Right forelimb (tissue), 1 donor: ENCODE measurements around the gene FOSB.

Experiments used
- DNase-seq: peaks from one replicate; pipeline ENCODE4 v3.0.0-alpha.2; 2018

Gene FOSB

DNA sequence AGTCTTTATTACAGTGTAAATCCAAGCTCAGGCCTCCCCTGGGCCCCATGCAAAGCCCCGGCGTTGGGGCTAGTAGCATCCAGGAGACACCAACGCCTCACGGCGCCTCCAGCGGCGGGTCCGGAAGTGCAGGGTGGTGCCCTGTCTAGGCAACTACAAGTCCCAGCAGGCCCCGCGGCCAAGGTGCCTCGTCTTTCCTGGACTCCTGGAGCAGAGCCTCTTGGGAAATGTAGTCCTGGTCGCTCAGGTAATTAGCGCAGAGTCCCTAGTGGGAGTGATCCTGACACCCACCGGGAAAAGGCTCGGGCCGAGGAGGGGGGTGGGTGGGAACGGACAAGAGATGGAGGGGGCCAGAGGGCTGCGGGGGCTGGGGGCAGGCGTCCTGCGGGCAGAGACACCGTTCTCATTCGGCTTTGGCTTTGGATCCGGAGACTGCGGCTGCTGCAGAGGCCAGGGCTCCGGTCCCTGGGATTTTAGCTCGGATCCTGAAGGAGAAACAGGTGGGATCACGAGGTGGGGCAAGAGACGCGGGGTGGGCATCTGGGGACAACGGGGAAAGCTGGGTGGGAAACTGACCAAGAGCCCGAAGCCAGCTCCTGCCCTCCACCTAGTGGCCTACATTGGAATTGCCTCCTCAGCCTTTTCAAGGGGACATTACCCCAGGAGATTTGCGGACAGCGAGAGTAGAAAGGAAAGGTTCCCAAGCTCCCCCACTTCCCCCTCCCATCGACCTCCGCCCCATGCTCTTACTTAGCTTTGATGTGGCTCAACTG lies 17.7 kb downstream of the FOSB start:
- DNase-seq, result peak; percentile 97

DNA sequence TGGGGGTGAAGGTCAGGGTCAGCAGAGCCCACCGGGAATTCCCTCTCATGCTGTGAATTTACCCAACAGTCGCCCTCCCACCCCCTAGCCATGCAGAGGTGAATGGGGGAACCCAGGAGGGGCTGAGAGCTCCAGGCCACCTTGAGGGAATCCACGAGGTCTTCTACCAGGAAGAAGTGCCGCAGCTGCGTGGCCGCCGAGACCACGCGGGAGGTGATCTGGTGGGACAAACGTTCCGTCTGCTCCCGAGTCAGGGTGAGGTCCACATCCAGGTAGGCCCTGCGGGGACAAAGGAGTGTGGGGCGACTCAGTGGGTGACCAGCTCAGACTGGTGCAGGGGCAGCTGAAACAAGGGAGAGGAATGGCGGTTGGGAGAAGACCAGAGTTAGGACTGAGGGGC lies 20.9 kb downstream of the FOSB start:
- DNase-seq, result no peak

DNA sequence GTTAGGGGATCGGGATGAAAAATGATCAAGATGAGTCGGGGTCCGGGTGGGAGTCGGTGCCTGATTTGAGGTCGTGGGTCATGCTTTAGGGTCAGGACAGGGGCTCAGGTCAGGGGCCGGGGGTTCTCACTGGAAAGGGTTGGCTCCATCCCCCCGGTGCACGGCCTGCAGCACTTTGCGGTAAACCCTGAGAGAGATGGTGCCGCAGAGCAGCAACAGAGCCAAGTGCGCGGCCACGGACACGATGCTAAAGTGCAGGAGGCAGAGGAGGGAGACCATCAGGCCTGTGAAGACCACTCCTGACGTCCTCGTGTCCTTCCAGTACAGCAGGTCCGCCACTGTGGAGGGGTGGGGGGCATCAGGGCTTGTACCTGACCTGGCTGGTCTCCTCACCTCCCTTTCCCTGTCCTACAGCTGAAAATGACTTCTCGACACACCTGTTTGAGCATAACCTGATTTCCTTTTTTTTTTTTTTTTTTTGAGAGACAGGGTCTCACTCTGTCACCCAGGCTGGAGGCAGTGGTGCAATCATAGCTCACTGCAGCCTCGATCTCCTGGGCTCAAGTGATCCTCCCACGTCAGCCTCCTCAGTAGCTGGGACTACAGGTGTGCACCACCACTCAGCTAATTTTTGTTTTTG lies 21.5 kb downstream of the FOSB start:
- DNase-seq, result no peak

DNA sequence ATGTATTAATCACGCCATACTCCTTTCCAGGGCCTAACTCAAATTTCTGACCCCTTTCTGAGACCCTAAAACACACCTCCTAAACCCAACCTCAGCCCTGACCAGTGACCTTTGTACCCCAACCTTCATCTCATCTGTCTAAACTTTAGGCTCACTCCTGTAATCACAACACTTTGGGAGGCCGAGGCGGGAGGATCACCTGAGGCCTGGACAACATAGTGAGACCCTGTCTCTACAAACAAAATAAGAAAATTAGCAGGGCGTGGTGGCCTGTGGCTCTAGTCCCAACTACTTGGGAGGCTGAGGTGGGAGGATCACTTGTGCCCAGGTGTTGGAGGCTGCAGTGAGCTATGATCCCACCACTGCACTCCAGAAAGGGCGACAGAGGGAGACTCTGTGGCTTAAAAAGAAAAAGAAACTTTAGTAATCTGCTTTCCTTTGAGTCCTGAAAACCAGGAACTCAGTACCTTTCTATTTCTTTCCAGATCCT lies 24.4 kb downstream of the FOSB start:
- DNase-seq, result no peak

DNA sequence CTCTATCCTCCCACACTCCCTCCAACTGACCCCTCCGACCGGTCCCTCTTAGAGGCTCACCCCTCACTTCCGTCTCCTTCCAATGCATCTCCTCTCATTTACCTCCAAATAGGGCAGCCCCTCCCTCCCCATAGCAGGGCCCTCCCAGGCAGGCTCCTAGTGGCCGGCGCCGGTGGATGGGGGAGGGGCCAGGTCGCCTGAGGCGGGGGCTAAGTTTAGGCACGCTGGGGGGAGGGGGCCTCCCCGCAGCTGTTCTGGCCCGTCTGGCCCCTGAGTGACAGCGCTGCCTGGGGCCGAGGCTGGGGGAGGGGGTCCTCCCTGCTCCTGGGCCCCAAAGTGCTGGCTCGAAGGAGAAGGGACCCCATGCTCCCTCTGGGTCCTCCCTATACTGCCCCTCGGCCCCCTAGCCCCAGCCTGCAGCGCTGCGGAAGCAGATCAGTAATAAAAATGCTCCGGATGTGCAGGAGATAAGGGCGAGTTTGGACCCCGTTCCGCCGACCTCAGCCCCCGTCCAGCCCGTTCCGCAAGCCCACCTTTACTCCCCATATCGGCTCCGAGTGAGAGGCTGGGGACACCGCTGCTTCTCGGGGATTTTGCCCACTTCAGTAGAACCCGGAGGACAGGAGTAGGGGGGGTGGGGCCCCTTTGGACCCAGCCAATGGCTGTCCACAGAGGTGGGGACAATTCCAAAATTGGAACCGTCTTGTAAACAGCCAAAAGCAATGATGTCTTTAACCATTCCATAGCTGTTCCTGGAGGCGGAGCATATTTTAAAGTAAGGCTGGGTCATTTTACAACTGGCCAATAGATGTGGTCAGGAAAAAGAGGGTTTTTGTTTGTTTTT lies 25.1 kb downstream of the FOSB start:
- DNase-seq, result peak; percentile 78

DNA sequence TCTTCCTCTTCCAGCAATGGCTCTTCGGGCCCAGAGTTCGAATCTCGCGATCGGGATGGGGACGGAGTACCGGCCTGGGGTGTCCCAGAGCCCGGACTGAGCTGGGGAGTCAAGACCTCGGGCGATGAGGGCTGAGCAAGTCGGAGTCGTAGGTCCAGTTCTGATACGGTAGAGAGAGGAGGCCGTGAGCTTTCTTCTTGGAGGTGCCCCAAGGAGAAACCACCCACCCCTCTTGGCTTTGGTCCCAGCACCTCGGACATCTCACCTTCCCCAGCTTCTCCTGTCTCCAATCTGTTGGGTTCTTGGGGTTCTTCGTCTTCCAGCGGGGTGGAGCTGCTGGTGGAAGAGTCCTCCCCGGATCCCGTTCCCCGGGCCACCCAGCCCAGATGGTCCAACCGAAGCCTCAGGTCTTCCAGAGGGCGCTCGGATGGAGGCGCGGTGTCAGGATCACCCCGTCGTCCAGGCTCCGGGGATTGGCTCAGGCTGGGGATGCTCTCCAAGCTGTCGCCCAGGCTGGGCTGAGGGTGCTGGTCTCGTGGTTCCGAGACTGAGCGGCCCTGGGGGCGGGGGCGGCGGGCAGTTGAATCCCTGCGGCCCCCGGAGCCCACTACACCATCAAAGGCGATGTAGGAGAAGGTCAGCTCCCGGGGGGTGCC lies 26.6 kb downstream of the FOSB start:
- DNase-seq, result no peak

DNA sequence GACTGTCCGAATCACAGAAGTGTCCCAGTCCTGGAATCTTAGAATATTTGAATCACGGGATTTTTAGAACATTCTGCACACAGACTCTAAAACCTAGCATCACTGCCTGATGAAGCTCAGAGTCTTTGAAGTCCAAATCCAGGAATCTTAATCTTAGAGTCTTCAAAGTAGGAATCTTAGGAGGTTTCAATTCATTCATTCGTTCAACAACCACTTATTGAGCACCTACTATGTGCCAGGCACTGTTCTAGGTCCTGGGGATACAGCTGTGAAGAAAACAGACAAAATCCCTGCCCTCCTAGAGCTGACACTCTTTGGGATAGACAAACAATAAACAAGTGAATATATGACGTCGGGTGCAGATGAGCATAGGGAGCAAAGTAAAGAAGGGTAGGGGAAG lies 27.4 kb downstream of the FOSB start:
- no peak for DNase-seq

DNA sequence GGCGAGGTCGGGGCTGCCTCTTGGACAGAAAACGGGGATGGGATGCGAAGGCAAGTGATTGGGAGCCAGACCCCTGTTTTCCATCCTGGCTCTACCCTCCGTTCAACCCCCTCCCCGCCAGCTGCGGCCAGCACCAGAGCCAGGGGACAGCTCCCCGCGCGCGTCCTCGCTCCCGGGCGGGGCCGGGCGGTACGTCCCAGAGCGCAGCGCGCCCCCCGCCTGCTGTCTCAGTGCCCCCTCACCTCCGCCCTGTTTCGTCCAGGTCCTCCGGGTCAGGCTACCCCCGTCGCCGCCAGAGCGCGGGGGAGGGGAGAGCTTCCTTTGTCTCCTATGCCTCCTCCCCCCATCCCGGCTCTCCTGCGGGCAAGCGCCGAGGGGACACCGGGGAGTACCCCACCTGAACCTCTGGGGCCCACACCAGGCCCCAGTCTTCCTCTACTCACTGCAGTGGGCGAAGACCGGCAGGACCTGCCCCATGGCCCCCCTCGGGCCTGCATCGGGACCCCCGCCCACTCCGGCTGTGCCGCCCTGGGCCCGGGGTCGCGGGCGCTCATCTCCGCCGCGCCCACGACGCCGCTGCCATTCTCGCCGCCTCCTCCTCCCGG lies 28.7 kb downstream of the FOSB start:
- DNase-seq, result peak; percentile 75

DNA sequence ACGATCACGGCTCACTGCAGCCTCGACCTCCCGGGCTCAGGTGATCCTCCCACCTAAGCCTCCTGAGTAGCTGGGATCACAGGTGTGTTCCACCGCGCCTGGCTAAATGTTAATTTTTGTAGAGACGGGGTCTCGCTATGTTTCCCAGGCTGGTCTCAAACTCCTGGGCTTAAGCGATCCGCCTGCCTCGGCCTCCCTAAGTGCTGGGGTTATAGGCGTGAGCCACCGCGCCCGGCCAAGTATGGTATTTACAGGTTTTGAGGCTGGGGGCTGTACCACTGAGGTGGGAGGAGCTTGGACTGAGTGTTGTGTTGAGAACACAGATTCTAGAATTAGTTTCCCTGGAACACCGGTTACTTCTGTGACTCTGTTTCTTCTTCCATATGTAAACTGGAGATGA lies 30.0 kb downstream of the FOSB start:
- no peak for DNase-seq

DNA sequence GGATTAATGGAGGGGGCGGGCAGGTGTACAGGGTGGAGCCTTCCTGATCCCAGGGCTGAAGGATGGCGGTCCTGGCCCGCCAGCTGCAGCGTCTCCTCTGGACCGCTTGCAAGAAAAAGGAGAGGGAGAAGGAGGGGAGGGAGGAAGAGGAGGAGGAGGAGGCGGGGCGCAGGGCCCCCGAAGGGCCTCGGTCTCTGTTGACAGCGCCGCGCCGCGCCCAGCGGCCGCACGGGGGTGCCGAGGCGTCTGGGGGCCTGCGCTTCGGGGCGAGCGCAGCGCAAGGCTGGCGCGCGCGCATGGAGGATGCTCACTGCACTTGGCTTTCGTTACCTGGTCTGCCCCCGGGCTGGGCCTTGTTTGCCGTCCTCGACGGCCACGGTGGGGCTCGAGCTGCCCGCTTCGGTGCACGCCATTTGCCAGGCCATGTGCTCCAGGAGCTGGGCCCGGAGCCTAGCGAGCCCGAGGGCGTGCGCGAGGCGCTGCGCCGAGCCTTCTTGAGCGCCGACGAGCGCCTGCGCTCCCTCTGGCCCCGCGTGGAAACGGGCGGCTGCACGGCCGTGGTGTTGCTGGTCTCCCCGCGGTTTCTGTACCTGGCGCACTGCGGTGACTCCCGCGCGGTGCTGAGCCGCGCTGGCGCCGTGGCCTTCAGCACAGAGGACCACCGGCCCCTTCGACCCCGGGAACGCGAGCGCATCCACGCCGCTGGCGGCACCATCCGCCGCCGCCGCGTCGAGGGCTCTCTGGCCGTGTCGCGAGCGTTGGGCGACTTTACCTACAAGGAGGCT lies 30.8 kb downstream of the FOSB start, which contains the start of gene PPM1N:
Gene PPM1N (plus strand): TSS at position 33 of the 785 bp plus-strand sequence. CDS start 30 bp downstream, at position 63.
- no peak for DNase-seq

DNA sequence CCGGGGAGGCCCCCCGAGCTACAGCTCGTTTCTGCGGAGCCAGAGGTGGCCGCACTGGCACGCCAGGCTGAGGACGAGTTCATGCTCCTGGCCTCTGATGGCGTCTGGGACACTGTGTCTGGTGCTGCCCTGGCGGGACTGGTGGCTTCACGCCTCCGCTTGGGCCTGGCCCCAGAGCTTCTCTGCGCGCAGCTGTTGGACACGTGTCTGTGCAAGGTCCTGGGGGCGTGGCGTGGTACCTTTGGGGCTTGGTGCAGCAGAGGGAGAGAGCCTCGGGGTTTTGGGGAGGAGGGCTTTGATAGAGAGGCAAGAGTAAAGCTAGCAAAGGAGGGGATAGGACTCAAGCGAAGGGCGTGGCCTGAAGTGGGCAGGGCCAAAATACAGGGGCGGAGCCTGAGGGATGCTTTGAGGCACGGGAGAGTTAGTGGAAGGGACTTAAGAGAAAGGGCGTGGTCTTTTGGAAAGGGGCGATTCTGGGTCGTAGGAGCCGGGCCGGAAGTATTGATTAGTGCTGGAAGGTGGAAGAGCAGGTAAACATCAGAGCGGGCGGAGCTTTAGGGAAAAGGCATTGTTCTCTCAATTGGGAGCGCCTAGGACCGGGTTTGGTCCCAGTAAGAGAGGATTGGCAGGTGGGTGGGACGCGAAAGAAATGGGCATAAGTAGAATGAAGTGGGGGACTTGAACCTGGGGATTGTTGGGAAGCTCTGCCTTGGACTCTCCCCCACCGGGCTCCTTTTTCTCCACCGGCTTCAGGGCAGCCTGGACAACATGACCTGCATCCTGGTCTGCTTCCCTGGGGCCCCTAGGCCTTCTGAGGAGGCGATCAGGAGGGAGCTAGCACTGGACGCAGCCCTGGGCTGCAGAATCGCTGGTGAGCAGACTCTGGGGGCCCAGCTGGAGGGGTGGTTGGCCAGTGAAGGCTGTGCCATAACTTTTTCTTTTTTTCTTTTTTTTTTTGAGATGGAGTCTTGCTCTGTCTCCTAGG lies 31.7 kb downstream of the FOSB start:
- no peak for DNase-seq

DNA sequence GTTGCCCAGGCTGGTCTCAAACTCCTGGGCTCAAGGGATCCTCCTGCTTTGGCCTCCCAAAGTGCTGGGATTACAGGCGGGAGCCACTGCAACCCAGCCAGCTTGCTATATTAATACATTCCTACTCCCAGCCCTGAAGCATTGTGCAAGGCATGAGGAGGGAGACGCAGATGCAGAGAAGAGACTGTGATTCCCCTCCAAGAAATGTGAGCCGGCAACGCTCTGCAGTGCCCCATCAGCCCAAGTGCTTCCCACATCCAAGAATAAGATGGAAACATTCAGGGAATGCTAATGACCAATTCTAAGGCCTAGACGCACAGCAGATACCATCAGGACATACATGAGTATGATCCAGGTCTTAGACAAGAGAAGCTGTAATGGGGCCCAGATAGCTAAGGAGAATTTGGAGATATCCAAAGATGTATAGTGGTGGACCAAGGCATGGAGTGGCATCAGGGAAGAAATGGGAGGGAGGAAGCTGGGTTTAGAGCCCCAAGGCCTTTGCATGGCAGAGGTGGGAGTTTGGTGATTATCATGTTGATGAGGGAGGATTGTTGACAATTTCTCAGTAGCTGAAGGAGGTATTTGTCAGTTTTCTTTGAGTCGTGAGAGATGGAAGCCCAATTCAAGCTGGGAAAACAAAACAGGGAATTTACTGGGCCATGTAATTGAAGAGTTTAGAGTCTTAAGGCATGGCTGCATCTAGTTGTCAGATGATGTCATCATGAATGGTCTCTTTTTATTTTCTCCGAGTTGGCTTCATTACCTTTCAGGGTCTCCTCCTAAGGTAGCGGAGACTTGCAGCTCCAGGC lies 33.3 kb downstream of the FOSB start:
- no peak for DNase-seq

DNA sequence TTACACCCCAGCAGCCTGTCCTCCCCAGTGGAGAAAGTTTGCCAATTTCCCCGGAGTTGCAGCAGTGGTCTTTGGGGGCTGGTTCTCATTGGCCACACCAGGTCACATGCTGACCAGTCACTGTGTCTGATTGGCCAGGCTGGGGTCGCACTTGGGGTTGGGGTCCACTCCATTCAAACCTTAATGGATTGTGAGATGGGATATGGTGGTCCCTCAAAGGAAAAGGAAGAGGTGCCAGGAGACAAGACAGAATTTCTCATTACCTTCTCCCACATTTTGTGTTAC lies 33.9 kb downstream of the FOSB start:
- DNase-seq, result no peak

DNA sequence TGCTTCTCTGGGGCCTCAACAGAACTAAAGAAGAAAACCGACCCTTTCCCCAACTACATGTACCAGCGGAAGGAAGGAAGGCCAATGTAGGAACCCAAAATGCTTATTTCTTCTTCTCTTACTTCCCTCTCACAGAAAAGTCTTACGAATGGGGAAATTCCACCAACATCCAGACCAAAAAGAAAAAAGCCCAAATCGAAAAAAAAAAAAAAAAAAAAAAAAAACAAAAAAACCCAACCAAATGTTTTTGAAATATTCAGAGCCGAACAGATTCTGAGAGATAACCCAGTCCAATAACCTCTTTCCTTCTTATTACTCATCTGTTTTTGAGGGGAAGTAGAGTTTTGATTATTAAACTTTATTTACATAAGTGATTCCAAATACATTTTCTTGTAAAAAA lies 34.3 kb downstream of the FOSB start:
- DNase-seq, result no peak

DNA sequence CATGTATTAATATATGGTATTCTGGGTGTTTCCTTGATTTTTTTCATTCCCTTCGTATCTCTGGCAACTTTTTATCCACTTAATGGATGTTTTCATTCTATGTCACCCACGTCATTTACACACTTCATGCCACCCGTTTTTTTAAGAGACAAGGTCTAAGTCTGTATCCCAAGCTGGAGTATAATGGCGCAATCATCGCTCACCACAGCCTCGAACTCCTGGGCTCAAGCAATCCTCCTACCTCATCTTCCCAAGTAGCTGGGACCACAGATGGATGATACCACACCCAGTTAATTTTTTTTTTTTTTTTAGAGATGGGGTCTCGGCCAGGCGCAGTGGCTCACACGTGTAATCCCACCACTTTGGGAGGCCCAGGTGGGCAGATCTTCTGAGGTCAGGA lies 36.1 kb downstream of the FOSB start:
- no peak for DNase-seq

DNA sequence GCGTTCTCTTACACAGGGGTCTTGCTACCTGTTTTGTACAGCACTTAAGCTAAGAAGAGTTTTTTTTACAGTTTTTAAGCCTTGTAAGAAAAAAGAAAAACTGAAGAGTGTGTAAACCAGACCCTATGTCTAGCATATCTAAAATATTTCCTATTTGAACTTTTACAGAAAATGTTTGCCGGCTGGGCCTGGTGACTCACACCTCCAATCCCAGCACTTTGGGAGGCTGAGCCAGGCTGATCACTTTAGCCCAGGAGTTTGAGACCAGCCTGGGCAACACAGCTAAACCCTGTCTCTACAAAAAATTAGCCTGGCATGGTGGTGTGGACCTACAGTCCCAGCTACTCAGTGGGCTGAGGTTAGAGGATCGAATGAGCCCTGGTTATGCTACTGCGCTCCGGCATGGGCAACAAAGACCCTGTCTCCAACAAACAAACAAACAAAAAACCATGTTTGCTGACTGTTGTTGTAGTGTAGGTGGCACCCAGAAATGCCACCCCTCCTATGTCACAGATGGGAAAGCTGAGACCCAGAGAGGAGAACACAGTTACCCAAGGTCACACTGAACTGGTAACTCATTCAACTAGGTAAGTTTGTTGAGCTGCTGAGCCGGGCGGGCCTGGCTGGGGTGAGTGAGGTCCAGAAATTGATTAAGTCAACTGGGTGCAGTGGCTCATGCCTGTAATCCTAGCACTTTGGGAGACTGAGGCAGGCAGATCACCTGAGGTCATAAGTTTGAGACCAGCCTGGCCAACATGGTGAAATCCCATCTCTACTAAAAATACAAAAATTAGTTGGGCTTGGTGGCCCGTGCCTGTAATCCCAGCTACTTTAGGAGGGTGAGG lies 37.6 kb downstream of the FOSB start:
- DNase-seq, result no peak

DNA sequence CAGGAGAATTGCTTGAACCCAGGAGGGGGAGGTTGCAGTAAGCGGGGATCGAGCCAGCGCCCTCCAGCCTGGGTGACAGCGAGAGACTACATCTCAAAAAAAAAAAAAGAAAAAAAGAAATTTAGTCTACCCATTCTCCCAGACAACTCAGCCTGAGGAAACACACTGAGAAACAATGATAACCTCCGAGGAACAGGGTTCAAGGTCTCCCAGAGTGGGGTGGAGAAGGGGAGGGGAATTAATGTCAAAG lies 38.1 kb downstream of the FOSB start:
- no peak for DNase-seq

DNA sequence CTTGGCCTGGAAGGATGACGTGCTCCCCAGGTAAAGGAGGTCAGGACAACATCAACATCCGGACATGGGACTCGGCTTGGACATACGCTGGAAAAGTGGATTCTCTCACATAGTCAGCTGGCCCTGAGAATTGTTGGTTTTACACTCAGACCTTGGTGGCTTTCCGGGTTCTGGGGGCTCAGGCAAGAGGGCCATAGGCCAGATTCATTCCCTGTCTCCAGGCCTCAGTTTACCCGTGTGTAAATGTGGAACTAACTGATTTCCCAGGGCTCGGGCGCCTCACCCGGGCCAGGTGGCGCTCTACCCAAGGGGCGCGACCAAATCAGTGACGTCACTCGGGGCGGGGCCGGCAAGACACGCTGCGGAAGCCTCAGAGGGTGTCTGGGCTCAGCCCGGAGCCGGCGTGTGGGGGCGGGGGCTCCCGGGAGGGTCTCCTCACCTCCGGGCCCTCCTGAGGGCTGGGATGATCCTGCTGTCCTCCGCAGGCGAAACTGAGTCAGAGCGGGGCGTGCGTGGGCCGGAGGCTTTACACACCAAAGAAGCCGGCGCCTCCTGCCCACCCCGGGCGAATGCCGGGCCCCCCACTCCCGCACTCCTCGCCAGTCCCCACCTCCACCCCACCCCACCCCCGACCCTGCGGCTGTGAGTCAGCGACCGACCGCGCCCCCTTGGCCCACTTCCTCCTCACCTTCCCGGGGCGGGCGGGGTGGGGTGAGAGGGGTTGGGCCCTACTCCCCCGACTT lies 38.6 kb downstream of the FOSB start:
- DNase-seq, result peak; percentile 93
